TTC549 (cell line): Measurements from ENCODE around the gene WDR41.
"Not testable (repeated sequence)": the region's sequence is repeated elsewhere in the genome, so short reads cannot be mapped to it uniquely, and the experiment has no call there.

Source experiments
- FAIRE-seq: peaks from 2 replicates; lab custom pipeline; 2012; peaks lifted over from hg19 to GRCh38; lab: Jason Lieb, UNC

Gene WDR41

GRCh38 chr5:77402796-77403195 lies 89.3 kb downstream of the WDR41 start:
- FAIRE-seq: no peak

GRCh38 chr5:77400645-77401044 lies 91.5 kb downstream of the WDR41 start:
- no peak for FAIRE-seq

- FAIRE-seq: no peak
Observed at GRCh38 chr5:77398896-77399295, 93.2 kb downstream of the WDR41 start.

GRCh38 chr5:77398458-77398857 lies 93.7 kb downstream of the WDR41 start:
- no peak for FAIRE-seq

GRCh38 chr5:77397686-77398292 lies 94.3 kb downstream of the WDR41 start:
- FAIRE-seq: no peak

- FAIRE-seq: no peak
Observed at GRCh38 chr5:77396017-77396416, 96.1 kb downstream of the WDR41 start.

GRCh38 chr5:77394064-77394715 lies 97.9 kb downstream of the WDR41 start:
- FAIRE-seq: no peak

GRCh38 chr5:77391240-77391765 lies 100.8 kb downstream of the WDR41 start:
- no peak for FAIRE-seq

- FAIRE-seq: no peak
Observed at GRCh38 chr5:77390795-77391194, 101.3 kb downstream of the WDR41 start.

GRCh38 chr5:77390221-77390620 lies 101.9 kb downstream of the WDR41 start:
- FAIRE-seq: no peak

- FAIRE-seq: no peak
Observed at GRCh38 chr5:77389746-77390145, 102.4 kb downstream of the WDR41 start.

GRCh38 chr5:77386340-77386739 lies 105.8 kb downstream of the WDR41 start:
- not testable (repeated sequence) for FAIRE-seq

GRCh38 chr5:77383336-77383735 lies 108.8 kb downstream of the WDR41 start:
- FAIRE-seq: not testable (repeated sequence)
